C4-2B (cell line): ENCODE data around the gene SHISA6.

Experiments used
- ZFX ChIP-seq: fragments of 450-650 bp; IDR thresholded peaks from 2 replicates; pipeline ENCODE4 v1.6.1; 2017
- TF ChIP-seq, protein P1 (sequence below): fragments of 450-650 bp; conservative IDR thresholded peaks from 2 replicates; pipeline ENCODE4 v1.5.1; 2017; ENCODE audit warnings: mild to moderate bottlenecking

DNA sequence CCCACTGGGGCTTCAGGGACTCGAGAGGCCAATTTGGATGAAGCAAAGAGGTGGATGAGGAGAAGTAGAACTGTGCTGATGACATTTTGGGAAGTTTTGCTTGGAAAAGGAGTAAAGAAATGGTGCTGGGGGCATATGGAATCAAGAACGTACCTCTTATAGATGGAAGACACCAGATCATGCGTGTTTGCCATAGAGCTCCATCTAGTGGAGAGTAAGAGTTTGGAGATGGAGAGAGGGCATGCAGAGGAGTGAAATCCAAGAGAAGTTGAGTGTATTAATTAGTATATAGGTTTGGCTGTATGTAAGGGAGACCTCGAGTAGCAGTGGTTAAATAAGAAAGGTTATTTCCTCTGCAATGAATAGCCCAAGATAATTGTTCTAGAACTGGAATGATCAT lies 56.0 kb downstream of the SHISA6 start:
- TF ChIP-seq, protein P1, sequence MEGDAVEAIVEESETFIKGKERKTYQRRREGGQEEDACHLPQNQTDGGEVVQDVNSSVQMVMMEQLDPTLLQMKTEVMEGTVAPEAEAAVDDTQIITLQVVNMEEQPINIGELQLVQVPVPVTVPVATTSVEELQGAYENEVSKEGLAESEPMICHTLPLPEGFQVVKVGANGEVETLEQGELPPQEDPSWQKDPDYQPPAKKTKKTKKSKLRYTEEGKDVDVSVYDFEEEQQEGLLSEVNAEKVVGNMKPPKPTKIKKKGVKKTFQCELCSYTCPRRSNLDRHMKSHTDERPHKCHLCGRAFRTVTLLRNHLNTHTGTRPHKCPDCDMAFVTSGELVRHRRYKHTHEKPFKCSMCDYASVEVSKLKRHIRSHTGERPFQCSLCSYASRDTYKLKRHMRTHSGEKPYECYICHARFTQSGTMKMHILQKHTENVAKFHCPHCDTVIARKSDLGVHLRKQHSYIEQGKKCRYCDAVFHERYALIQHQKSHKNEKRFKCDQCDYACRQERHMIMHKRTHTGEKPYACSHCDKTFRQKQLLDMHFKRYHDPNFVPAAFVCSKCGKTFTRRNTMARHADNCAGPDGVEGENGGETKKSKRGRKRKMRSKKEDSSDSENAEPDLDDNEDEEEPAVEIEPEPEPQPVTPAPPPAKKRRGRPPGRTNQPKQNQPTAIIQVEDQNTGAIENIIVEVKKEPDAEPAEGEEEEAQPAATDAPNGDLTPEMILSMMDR = no peak
- TF ChIP-seq ZFX = no peak
